Measurements from ENCODE around the gene PRIM2.
"Not testable (repeated sequence)": the region's sequence is repeated elsewhere in the genome, so short reads cannot be mapped to it uniquely, and the experiment has no call there.

- TF ChIP-seq JUND (IDR thresholded peaks at IDR 0.05; ENCODE audit: low read depth, low read length); POLR2A (IDR thresholded peaks at IDR 0.05; ENCODE audit: low read depth, low read length); CEBPB (IDR thresholded peaks at IDR 0.05; ENCODE audit: borderline replicate concordance in 1 of 2, low read depth in 2 of 2, low read length in 2 of 2); FOS (IDR thresholded peaks at IDR 0.05; ENCODE audit: borderline replicate concordance, extremely low read depth, insufficient read length); PBX3 (IDR thresholded peaks at IDR 0.05; ENCODE audit: insufficient replicate concordance, low read depth, low read length); TAF1 (IDR thresholded peaks at IDR 0.05; ENCODE audit: borderline replicate concordance, low read depth, low read length); SIN3A (IDR thresholded peaks at IDR 0.05; ENCODE audit: low read depth, low read length); POLR2AphosphoS5 (IDR thresholded peaks at IDR 0.05; ENCODE audit: low read length); RAD21 (IDR thresholded peaks at IDR 0.05; ENCODE audit: insufficient read depth, low read depth, low read length): not testable (repeated sequence)
Observed at GRCh38 chr6:57362340-57362739, 44.9 kb downstream of the PRIM2 start.
